H1 (cell line): ENCODE results near the gene FADS3. TPM values are rescaled to one million over a fixed set of nuclear protein-coding genes. Genes with fewer than 3 reads are reported as not detected.

Experiments used
- EZH2 ChIP-seq: fragments of 200-600 bp; sonication (generic); IDR thresholded peaks from 2 replicates; pipeline ENCODE4 v1.7.1; 2012; ENCODE audit warnings: low read depth, mild to moderate bottlenecking, moderate library complexity, low read length, inconsistent platforms; ENCODE audit not compliant: severe bottlenecking
- HDAC2 ChIP-seq, 2 experiments: fragments of 300-600 bp in 1 of 2; sonication (generic) in 1 of 2; IDR thresholded peaks; 2 replicates each; pipeline ENCODE4 v1.6.1; 2011 to 2012; ENCODE audit warnings: low read depth in 2 of 2, low read length in 2 of 2, mild to moderate bottlenecking in 2 of 2, moderate library complexity in 2 of 2, borderline replicate concordance in 1 of 2, inconsistent platforms in 1 of 2
- NANOG ChIP-seq: IDR thresholded peaks from 2 replicates; pipeline ENCODE4 v1.6.1; 2011; ENCODE audit warnings: low read length, low read depth, mild to moderate bottlenecking, inconsistent platforms; ENCODE audit not compliant: insufficient read depth, poor library complexity, severe bottlenecking
- RAD21 ChIP-seq, 2 experiments: IDR thresholded peaks in 1 of 2; conservative IDR thresholded peaks in 1 of 2; 2 replicates each; pipeline ENCODE4 v1.6.1; 2011; ENCODE audit warnings: low read depth in 2 of 2, low read length in 2 of 2, improper control_type of control experiment in 1 of 2, inconsistent platforms in 1 of 2, mild to moderate bottlenecking in 1 of 2, moderate library complexity in 1 of 2
- RBBP5 ChIP-seq: IDR thresholded peaks from 2 replicates; pipeline ENCODE4 v1.7.1; 2012; ENCODE audit warnings: low read depth, mild to moderate bottlenecking, inconsistent platforms, low read length, moderate library complexity, borderline replicate concordance
- TEAD4 ChIP-seq: IDR thresholded peaks from 2 replicates; pipeline ENCODE4 v1.6.1; 2012; ENCODE audit warnings: low read depth, low read length, inconsistent platforms, mixed read lengths
- ZNF274 ChIP-seq: IDR thresholded peaks from 2 replicates; pipeline ENCODE4 v1.7.0; 2012; ENCODE audit warnings: low read length, borderline replicate concordance; ENCODE audit errors: extremely low read depth
- polyA plus RNA-seq, 7 experiments: library from polyadenylated mRNA; depleted of rRNA in 3 of 7; stranded (reverse) in 5 of 7; unstranded in 2 of 7; fragments of >200 nt in 5 of 7; fragments of 200-250 nt in 2 of 7; gene quantifications; 1 replicate in 5 of 7; 2 replicates in 1 of 7; 4 replicates in 1 of 7; pipeline versions ENCODE4 v1.2.1 to v1.2.3, GENCODE V29; 2011 to 2013; ENCODE audit warnings: missing spikeins in 2 of 7, mixed read lengths in 2 of 7
- total RNA-seq: library from RNA; stranded (reverse); fragmentation: NEBNext Ultra II Directional; extraction: Animal tissue kit (Norgen Biotek cat#: 25700); gene quantifications from 2 replicates; pipeline ENCODE4 v1.2.1, GENCODE V29; 2021

FADS3 gene
- total and polyA plus RNA-seq, 2 of the 8 experiments (the other 6 are each of a cell fraction or from before 2014, with no cell fraction given) = 43.8 to 76.3 TPM

- TF ChIP-seq NANOG = no peak
- no peak for TF ChIP-seq RAD21 (IDR thresholded peaks at IDR 0.05 in 1 of 2, conservative IDR thresholded peaks at IDR 0.05 in 1 of 2; ENCODE audit: low read depth in 2 of 2, low read length in 2 of 2)
- TF ChIP-seq ZNF274 = no peak
- TF ChIP-seq EZH2 = no peak
- no peak for TF ChIP-seq RBBP5
- TF ChIP-seq TEAD4 = no peak
- no peak for TF ChIP-seq HDAC2 (IDR thresholded peaks at IDR 0.05; ENCODE audit: borderline replicate concordance in 1 of 2, low read depth in 2 of 2, low read length in 2 of 2)
Observed at GRCh38 chr11:61919705-61920631, 28.6 kb upstream of the FADS3 start (continued).
